Memory B cell (primary cell): Measurements from ENCODE around the gene FERMT1.
A peak's percentile ranks its signal among the peaks of the same experiment; 100 is the strongest.

Experiments
- ATAC-seq: fragments of 150-1000 bp; cut with Tn5 transposase; 2 replicates; pipeline ENCODE4 v1.10.0; 2021; ENCODE audit warnings: low read depth, mild to moderate bottlenecking, moderate library complexity
- DNase-seq, 2 donors: peaks; one replicate each; pipeline ENCODE4 v3.0.0; 2022; ENCODE audit warnings: low spot score in 2 of 2
- H3K27ac Mint-ChIP-seq: one replicate; pipeline ENCODE4 v1.8.0; 2022; ENCODE audit warnings: mild to moderate bottlenecking, moderate library complexity, mixed read lengths
- H3K27me3 Mint-ChIP-seq: one replicate; pipeline ENCODE4 v1.8.0; 2022; ENCODE audit warnings: mixed read lengths
- H3K36me3 Mint-ChIP-seq: one replicate; pipeline ENCODE4 v1.8.0; 2022; ENCODE audit warnings: mild to moderate bottlenecking, mixed read lengths
- H3K4me1 Mint-ChIP-seq: one replicate; pipeline ENCODE4 v1.8.0; 2022; ENCODE audit warnings: mixed read lengths
- H3K4me3 Mint-ChIP-seq: one replicate; pipeline ENCODE4 v1.8.0; 2022; ENCODE audit warnings: mild to moderate bottlenecking, moderate library complexity, mixed read lengths
- H3K9me3 Mint-ChIP-seq: one replicate; pipeline ENCODE4 v1.8.0; 2022; ENCODE audit warnings: mixed read lengths

The FERMT1 gene

DNA sequence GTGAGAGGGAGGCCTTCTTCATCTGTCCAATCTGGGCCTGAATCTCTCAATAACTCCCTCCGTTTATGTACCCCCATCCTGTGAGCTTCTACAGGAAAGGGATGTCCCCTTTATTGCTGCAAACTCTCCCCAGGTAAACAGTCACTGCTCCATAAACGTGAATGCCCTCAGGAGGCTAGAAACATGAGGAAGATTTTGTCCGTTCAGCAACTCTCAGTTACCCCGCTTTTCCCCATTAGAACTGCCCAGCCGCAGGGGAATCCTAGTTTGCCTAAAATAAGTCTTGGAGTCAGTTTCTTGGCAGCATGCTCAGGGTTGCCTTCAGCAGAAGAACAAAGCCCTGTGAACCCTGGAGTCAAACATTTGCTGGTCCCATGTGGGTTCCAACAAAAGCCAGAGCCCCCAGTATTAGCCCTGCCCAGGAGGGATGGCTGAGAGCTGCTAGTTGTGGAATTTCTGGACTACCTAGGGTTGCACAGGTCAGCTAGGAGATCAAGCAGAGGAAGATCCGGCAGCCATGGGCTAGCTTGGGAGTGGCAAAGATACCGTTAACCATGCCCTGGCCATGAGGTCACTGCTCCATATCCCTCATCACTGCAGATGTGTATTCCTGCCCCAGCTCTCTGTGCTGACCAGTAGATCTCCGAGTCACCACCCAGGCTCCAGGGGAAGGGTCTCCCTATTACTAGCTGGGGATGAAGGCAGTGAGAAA lies 69.6 kb downstream of the FERMT1 start:
- ATAC-seq (no peak), DNase-seq (no peak)
- H3K4me3 Mint-ChIP-seq, result no peak overlapping the region
- H3K4me1 Mint-ChIP-seq, result peaks cover 2% of the 10 kb centered on the region
- H3K9me3 Mint-ChIP-seq, result no peaks in the 10 kb centered on the region
- H3K36me3 Mint-ChIP-seq, result no peaks in the 10 kb centered on the region
- H3K27me3 Mint-ChIP-seq, result peaks cover 19% of the 10 kb centered on the region
- no peak overlapping the region for H3K27ac Mint-ChIP-seq

DNA sequence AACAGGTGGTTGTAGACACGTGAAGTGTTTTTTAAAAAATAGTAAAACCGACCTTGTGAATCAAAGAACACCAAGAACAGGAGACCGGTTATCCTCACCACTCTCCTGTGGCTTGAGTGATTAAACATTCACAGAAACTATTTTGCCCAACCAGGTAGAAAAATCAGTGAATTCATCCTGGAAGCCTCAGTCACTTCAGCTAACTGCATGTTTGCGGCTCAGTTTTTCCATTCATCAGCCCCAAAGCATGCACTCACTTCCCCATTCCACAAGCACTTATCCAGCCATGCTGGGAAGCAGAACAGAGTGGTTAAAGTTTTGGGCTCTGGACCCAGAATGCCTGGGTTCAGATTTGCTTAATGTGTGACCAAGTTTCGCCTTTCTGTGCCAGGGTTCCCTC lies 71.3 kb downstream of the FERMT1 start:
- Mint-ChIP-seq H3K4me1 (peaks cover 2% of the 10 kb centered on the region), H3K27me3 (peaks cover 15% of the 10 kb centered on the region)
- no peak for DNase-seq

DNA sequence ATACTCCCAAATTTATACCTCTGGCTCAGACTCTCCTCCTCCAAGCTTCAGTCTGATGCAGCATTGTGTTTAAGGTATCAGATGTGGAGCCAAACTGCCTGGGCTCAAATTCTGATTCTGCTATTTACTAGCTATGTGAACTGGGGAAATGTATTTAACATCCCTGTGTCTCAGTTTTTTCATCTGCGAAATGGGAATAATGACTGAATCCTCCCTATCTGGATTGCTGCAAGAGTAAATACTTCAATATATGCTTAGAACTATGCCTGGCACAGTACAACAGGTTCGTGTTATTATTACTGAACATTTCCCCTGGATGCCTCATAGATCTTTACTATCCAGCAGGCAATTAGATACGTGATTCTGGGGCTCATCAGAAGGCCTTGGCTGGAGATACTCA lies 74.4 kb downstream of the FERMT1 start:
- peaks cover 13% of the 10 kb centered on the region for H3K27me3 Mint-ChIP-seq
- H3K4me1 Mint-ChIP-seq, result peaks cover 2% of the 10 kb centered on the region
- no peak overlapping the region for H3K27ac Mint-ChIP-seq
- DNase-seq (no peak), ATAC-seq (no peak)
- H3K9me3 Mint-ChIP-seq, result no peaks in the 10 kb centered on the region
- H3K4me3 Mint-ChIP-seq, result no peak overlapping the region
- no peaks in the 10 kb centered on the region for H3K36me3 Mint-ChIP-seq

More for the DNA sequence above, 71.3 kb downstream of the FERMT1 start:
- Mint-ChIP-seq H3K4me3 (no peak overlapping the region), H3K36me3 (no peaks in the 10 kb centered on the region), H3K9me3 (no peaks in the 10 kb centered on the region), H3K27ac (no peak overlapping the region)
- ATAC-seq, result no peak

DNA sequence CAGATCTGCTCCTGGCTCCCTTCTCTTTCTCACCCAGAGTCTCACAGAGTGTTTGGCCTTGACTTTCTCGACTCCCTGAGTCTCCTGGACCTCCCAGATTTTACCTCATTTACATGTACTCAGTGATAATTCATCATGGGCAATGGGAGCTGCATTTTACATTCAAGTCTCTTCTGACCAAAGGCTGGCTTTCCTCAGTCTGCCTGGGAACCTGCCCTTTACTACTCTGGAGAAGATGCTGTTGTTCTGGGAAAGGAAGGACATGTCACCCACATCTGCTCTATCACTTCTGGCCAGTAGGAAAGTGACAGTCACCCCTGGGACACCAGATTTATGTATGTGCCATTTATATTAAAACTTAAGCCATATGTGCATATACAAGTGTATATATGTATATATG lies 76.4 kb downstream of the FERMT1 start:
- no peak overlapping the region for H3K4me3 Mint-ChIP-seq
- no peaks in the 10 kb centered on the region for H3K9me3 Mint-ChIP-seq
- no peaks in the 10 kb centered on the region for H3K4me1 Mint-ChIP-seq
- H3K36me3 Mint-ChIP-seq, result peaks cover 3% of the 10 kb centered on the region
- H3K27ac Mint-ChIP-seq, result no peak overlapping the region
- peaks cover 7% of the 10 kb centered on the region for H3K27me3 Mint-ChIP-seq
- DNase-seq, result no peak
- no peak for ATAC-seq

DNA sequence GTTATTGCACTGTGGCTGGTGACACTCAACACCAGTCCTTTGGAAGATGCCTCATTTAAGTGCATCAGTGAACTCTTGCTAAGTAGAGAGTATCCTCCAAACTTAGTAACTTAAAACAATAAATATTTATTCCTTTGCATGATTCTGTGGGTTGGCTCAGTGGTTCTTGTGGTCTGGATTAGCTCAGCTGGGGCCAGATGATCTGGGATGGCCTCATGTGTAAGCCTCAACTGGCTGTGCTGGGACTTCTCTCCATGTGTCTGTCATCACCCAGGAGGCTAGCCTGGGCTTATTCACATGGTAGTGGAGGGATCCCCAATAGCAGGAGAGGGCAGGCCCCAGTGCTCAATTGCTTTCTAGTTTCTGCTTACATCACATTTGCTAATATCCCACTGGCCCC lies 77.3 kb downstream of the FERMT1 start:
- Mint-ChIP-seq H3K4me3 (no peak overlapping the region), H3K27me3 (peaks cover 5% of the 10 kb centered on the region), H3K4me1 (no peaks in the 10 kb centered on the region), H3K36me3 (peaks cover 4% of the 10 kb centered on the region), H3K27ac (no peak overlapping the region), H3K9me3 (no peaks in the 10 kb centered on the region)
- DNase-seq, result no peak
- ATAC-seq, result no peak

DNA sequence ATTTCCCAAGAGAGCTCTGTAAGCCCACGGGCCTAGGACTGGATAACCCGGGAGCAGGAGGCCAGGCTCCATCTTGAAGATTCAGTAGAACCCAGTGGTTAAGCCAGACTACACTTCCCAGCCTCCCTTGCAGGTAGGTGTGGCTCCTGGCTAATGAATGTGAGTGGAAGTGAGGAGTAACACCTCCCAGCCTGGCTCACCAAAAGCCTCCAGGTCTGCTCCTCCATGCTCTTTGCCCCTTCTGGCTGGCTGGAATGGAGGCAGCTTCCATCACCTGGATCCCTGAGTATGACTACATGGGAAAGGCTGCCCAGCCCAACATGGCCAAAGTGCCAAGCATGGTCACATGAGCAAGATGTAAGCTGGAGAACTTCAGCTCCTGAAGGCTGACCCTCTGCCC lies 78.7 kb downstream of the FERMT1 start:
- Mint-ChIP-seq H3K9me3 (no peaks in the 10 kb centered on the region), H3K4me3 (no peak overlapping the region), H3K36me3 (peaks cover 12% of the 10 kb centered on the region), H3K4me1 (no peaks in the 10 kb centered on the region), H3K27me3 (no peaks in the 10 kb centered on the region), H3K27ac (no peak overlapping the region)
- ATAC-seq, result no peak
- DNase-seq, result no peak

DNA sequence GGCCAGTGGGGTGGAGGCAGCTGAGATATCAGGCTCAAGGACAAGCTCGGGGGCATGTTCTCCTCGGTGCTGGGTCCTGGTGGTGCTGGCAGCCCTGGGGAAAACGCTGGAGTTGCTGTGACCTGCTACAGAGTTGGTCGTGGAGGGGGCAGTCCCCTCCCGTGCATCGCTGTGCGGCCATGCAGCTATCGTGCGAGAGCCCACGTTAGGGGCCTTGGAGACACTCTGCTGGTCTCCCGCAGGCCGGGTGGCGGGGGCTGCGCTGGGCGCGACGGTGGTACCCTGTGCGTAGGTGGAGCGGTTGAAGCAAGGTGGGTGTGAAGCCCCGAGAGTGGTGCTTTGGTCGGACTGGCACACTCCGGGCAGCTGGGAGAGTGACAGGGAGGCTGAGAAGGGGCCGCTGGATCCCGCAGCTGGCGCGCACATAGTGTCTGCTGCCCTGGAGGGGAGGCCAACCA lies 81.0 kb downstream of the FERMT1 start:
- DNase-seq (no peak), ATAC-seq (no peak)
- Mint-ChIP-seq H3K4me3 (no peak overlapping the region), H3K36me3 (peaks cover 24% of the 10 kb centered on the region), H3K27ac (no peak overlapping the region), H3K9me3 (no peaks in the 10 kb centered on the region), H3K27me3 (no peaks in the 10 kb centered on the region), H3K4me1 (no peaks in the 10 kb centered on the region)

- ATAC-seq (no peak), DNase-seq (no peak)
- Mint-ChIP-seq H3K4me3 (no peak overlapping the region), H3K27me3 (no peaks in the 10 kb centered on the region), H3K9me3 (no peaks in the 10 kb centered on the region), H3K36me3 (peaks cover 27% of the 10 kb centered on the region), H3K27ac (no peak overlapping the region), H3K4me1 (no peaks in the 10 kb centered on the region)
Observed at GRCh38 chr20:6040958-6041807, 81.6 kb downstream of the FERMT1 start.

GRCh38 chr20:6040540-6040939 lies 82.3 kb downstream of the FERMT1 start:
- Mint-ChIP-seq H3K4me3 (no peak overlapping the region), H3K27ac (no peak overlapping the region), H3K4me1 (no peaks in the 10 kb centered on the region), H3K36me3 (peaks cover 27% of the 10 kb centered on the region), H3K27me3 (no peaks in the 10 kb centered on the region), H3K9me3 (no peaks in the 10 kb centered on the region)
- no peak for ATAC-seq
- DNase-seq, result no peak

DNA sequence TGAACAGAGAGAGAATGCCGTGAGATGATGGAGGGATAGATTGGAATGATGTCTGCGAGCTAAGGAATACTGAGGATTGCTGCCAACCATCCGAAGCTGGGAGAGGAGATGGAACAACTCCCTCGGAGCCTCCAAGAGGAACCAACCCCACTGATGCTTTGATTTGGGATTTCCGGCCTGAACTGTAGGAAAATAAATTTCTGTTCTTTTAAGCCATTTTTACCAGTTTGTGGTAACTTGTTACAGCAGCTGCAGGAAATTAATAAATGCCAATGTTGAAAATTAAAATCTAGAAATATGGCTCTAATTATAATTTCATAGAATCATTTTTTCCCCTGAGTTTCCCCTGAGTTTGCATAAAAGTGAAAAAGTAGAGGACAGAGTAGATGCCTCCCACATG lies 83.1 kb downstream of the FERMT1 start:
- no peaks in the 10 kb centered on the region for H3K9me3 Mint-ChIP-seq
- H3K27me3 Mint-ChIP-seq, result no peaks in the 10 kb centered on the region
- DNase-seq, result no peak
- H3K4me3 Mint-ChIP-seq, result no peak overlapping the region
- H3K4me1 Mint-ChIP-seq, result peaks cover under 1% of the 10 kb centered on the region
- H3K36me3 Mint-ChIP-seq, result peaks cover 30% of the 10 kb centered on the region
- ATAC-seq, result no peak
- H3K27ac Mint-ChIP-seq, result no peak overlapping the region

DNA sequence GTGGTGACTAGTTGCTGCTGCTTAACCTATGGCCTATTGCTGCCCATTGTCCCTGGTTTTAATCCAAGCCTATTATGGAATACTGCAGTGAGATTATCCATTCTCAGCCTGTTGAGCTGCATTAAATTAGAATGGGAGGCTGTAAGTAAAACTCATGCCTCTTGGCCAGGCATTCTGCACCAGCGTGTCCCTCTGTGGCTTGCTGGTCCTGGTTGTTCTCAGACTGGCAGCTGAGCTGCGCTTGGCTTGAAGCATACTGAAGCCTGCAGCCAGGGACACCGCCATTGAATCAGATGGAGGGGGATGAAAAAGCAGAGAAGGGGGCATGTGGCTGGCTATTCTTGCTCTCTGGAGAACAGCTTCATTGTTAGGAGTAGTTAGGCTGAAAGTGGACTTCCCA lies 84.6 kb downstream of the FERMT1 start:
- Mint-ChIP-seq H3K27ac (no peak overlapping the region), H3K9me3 (no peaks in the 10 kb centered on the region), H3K4me1 (peaks cover 4% of the 10 kb centered on the region), H3K27me3 (no peaks in the 10 kb centered on the region), H3K36me3 (peaks cover 37% of the 10 kb centered on the region), H3K4me3 (no peak overlapping the region)
- DNase-seq, result no peak
- no peak for ATAC-seq

DNA sequence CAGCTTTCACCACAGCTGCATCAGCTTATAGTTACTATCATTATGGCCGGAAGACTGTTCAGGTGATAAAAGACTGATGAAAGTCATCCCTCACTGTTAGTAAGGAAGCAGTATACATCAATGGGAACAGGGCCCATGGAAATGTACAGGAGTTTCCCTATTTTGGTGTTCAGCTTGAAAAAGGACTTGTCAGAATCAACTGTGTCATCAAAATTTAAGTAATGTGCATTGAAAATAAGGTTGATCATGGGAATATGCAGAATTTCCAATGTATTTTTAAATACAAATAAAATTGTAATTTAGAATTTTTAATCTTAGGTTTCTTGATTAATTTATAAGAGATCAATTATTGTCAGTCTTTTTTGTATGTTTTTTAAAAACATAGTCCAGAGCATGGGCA lies 85.7 kb downstream of the FERMT1 start:
- DNase-seq (no peak), ATAC-seq (no peak)
- H3K36me3 Mint-ChIP-seq, result peaks cover 36% of the 10 kb centered on the region
- H3K27me3 Mint-ChIP-seq, result no peaks in the 10 kb centered on the region
- no peak overlapping the region for H3K27ac Mint-ChIP-seq
- H3K4me1 Mint-ChIP-seq, result peaks cover 4% of the 10 kb centered on the region
- H3K9me3 Mint-ChIP-seq, result no peaks in the 10 kb centered on the region
- H3K4me3 Mint-ChIP-seq, result no peak overlapping the region

DNA sequence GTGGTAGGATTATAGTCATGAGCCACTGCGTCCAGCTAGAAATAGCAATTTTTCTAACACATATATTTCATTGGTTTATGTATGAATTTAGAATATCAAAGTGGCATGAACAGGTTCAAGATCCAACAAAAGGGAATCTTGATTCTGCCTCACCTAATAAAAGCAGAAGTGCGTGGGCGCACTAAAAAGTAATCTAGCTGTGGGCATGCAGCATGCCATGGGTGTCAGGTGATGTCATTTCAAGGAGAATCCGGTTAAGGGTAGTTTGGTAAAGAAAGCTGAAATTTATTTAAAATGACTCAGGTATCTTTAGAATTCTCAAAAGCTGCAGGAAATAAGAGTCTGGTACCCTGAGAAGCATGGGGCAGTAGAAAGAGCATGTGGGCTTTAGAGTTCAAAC lies 86.6 kb downstream of the FERMT1 start:
- H3K4me1 Mint-ChIP-seq, result peaks cover 4% of the 10 kb centered on the region
- peaks cover 36% of the 10 kb centered on the region for H3K36me3 Mint-ChIP-seq
- DNase-seq (no peak), ATAC-seq (no peak)
- H3K4me3 Mint-ChIP-seq, result no peak overlapping the region
- H3K9me3 Mint-ChIP-seq, result no peaks in the 10 kb centered on the region
- no peaks in the 10 kb centered on the region for H3K27me3 Mint-ChIP-seq
- no peak overlapping the region for H3K27ac Mint-ChIP-seq

GRCh38 chr20:6034134-6034969 lies 88.5 kb downstream of the FERMT1 start:
- ATAC-seq, result no peak
- Mint-ChIP-seq H3K4me3 (no peak overlapping the region), H3K36me3 (peaks cover 30% of the 10 kb centered on the region), H3K27ac (peak overlapping the region; percentile 6), H3K4me1 (peaks cover 4% of the 10 kb centered on the region), H3K9me3 (no peaks in the 10 kb centered on the region), H3K27me3 (no peaks in the 10 kb centered on the region)
- DNase-seq, result no peak
